GM10266 (cell line): ENCODE results near the gene RABEPK.

ENCODE experiments used
- DNase-seq: peaks from one replicate; pipeline ENCODE4 v3.0.0; 2012; ENCODE audit errors: extremely low spot score
- CTCF ChIP-seq: IDR thresholded peaks from 2 replicates; pipeline ENCODE4 v1.5.1; 2012; ENCODE audit warnings: mild to moderate bottlenecking, low read depth; ENCODE audit not compliant: control insufficient read depth, insufficient read depth; ENCODE audit errors: missing control alignments

The RABEPK gene

GRCh38 chr9:125271081-125271480 lies 70.7 kb downstream of the RABEPK start:
- DNase-seq: no peak
- TF ChIP-seq CTCF: no peak

- TF ChIP-seq CTCF: no peak
- no peak for DNase-seq
Observed at GRCh38 chr9:125272697-125273096, 72.4 kb downstream of the RABEPK start.

GRCh38 chr9:125276771-125277170 lies 76.4 kb downstream of the RABEPK start:
- no peak for TF ChIP-seq CTCF
- DNase-seq: no peak

GRCh38 chr9:125277411-125277810 lies 77.1 kb downstream of the RABEPK start:
- no peak for DNase-seq
- no peak for TF ChIP-seq CTCF

- no peak for DNase-seq
- no peak for TF ChIP-seq CTCF
Observed at GRCh38 chr9:125280945-125281344, 80.6 kb downstream of the RABEPK start.
